HL-60 (cell line): Measurements from ENCODE around the gene KRTAP5-6.

Experiments
- CTCF ChIP-seq: IDR thresholded peaks from one replicate; pipeline ENCODE4 v1.5.1; 2011; ENCODE audit warnings: low read length, control low read depth, inconsistent platforms; ENCODE audit not compliant: insufficient read depth
- POLR2AphosphoS5 ChIP-seq: IDR thresholded peaks from 2 replicates; pipeline ENCODE4 v1.6.1; 2012; ENCODE audit warnings: low read depth
- REST ChIP-seq: IDR thresholded peaks from 2 replicates; pipeline ENCODE4 v1.6.1; 2012; ENCODE audit warnings: low read depth; ENCODE audit not compliant: insufficient replicate concordance

DNA sequence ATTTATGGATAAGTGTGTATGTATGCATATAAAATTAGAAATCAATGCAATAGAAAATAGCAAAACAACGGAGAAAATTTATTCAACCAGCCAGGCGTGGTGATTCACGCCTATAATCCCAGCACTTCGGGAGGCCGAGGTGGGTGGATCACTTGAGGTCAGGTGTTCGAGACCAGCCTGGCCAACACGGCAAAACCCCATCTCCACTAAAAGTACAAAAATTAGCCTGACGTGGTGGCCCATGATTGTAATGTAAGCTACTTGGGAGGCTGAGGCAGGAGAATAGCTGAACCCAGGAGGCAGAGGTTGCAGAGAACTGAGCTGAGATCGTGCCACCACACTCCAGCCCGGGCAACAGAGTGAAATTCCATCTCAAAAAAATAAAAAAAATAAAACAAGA is 5.5 kb downstream of the KRTAP5-6 start:
- TF ChIP-seq CTCF (no peak), POLR2AphosphoS5 (no peak), REST (no peak)
